HG02840 (cell line): ENCODE measurements around the gene ARHGAP6.

Experiments
- ATAC-seq: cut with Tn5 transposase; IDR thresholded peaks from one replicate; pipeline ENCODE4 v1.9.1; 2021; ENCODE audit warnings: mild to moderate bottlenecking, moderate library complexity, moderate number of reproducible peaks; ENCODE audit not compliant: unreplicated experiment, low FRiP score

ARHGAP6 gene

GRCh38 chrX:11089802-11090201 is 575.9 kb downstream of the ARHGAP6 start:
- no peak for ATAC-seq
